ENCODE data around the gene KIRREL3.

KIRREL3 gene

GRCh38 chr11:127000291-127000968 is at the start of gene KIRREL3:
Gene KIRREL3 (minus strand): TSS chr11:127000770.
- no peak for DNase-seq (ENCODE audit: low read depth)

- DNase-seq (ENCODE audit: low read depth): no peak
Observed at GRCh38 chr11:127050186-127050585, 49.6 kb upstream of the KIRREL3 start.

- DNase-seq (ENCODE audit: low read depth): no peak
Observed at GRCh38 chr11:127049486-127049885, 48.9 kb upstream of the KIRREL3 start.

- DNase-seq (ENCODE audit: low read depth): no peak
Observed at GRCh38 chr11:127044535-127044934, 44.0 kb upstream of the KIRREL3 start.

GRCh38 chr11:127042445-127042844 is 41.9 kb upstream of the KIRREL3 start:
- DNase-seq (ENCODE audit: low read depth): no peak

GRCh38 chr11:127039591-127039990 is 39.0 kb upstream of the KIRREL3 start:
- no peak for DNase-seq (ENCODE audit: low read depth)

- DNase-seq (ENCODE audit: low read depth): no peak
Observed at GRCh38 chr11:127037596-127037995, 37.0 kb upstream of the KIRREL3 start.

- DNase-seq (ENCODE audit: low read depth): no peak
Observed at GRCh38 chr11:127037001-127037400, 36.4 kb upstream of the KIRREL3 start.

- no peak for DNase-seq (ENCODE audit: low read depth)
Observed at GRCh38 chr11:127035824-127036223, 35.3 kb upstream of the KIRREL3 start.

GRCh38 chr11:127034973-127035372 is 34.4 kb upstream of the KIRREL3 start:
- no peak for DNase-seq (ENCODE audit: low read depth)

GRCh38 chr11:127028648-127029047 is 28.1 kb upstream of the KIRREL3 start:
- DNase-seq (ENCODE audit: low read depth): no peak

- DNase-seq (ENCODE audit: low read depth): no peak
Observed at GRCh38 chr11:127027789-127028188, 27.2 kb upstream of the KIRREL3 start.

GRCh38 chr11:127027000-127027399 is 26.4 kb upstream of the KIRREL3 start:
- no peak for DNase-seq (ENCODE audit: low read depth)

- no peak for DNase-seq (ENCODE audit: low read depth)
Observed at GRCh38 chr11:127023991-127024390, 23.4 kb upstream of the KIRREL3 start.

GRCh38 chr11:127018683-127019279 is 18.2 kb upstream of the KIRREL3 start:
- no peak for DNase-seq (ENCODE audit: low read depth)

GRCh38 chr11:127017482-127017881 is 16.9 kb upstream of the KIRREL3 start:
- peak; percentile 14 for DNase-seq (ENCODE audit: low read depth)

- DNase-seq (ENCODE audit: low read depth): no peak
Observed at GRCh38 chr11:127013550-127013949, 13.0 kb upstream of the KIRREL3 start.

GRCh38 chr11:127006311-127006710 is 5.7 kb upstream of the KIRREL3 start:
- no peak for DNase-seq (ENCODE audit: low read depth)

GRCh38 chr11:127003260-127003981 is 2.9 kb upstream of the KIRREL3 start:
- no peak for DNase-seq (ENCODE audit: low read depth)

GRCh38 chr11:127002669-127003259 is 2.2 kb upstream of the KIRREL3 start:
- no peak for DNase-seq (ENCODE audit: low read depth)

- DNase-seq (ENCODE audit: low read depth): no peak
Observed at GRCh38 chr11:127000981-127001380, 411 bp upstream of the KIRREL3 start.

- no peak for DNase-seq (ENCODE audit: low read depth)
Observed at GRCh38 chr11:126999366-126999765, 1.2 kb downstream of the KIRREL3 start.

GRCh38 chr11:126997641-126998040 is 2.9 kb downstream of the KIRREL3 start:
- no peak for DNase-seq (ENCODE audit: low read depth)

All from amniotic epithelial cell (primary cell).